HepG2 (cell line): ENCODE data around the gene BCL2L1. TPM values are rescaled to one million over a fixed set of nuclear protein-coding genes. Genes with fewer than 3 reads are reported as not detected.

Source experiments
- ATAC-seq: fragments of 200-7000 bp; cut with Tn5 transposase; 3 replicates; pipeline ENCODE4 v1.9.1; 2020; ENCODE audit warnings: mild to moderate bottlenecking, moderate library complexity
- BruUV-seq: library from RNA; stranded (reverse); fragments of 400-500 nt; replicated peaks from 2 replicates; lab custom pipeline; 2021; lab: Mats Ljungman, UMichigan
- CTCF ChIA-PET: fragments of 300-600 bp; formaldehyde crosslinking; extraction: SDS; loops from one replicate; lab custom pipeline; 2021; ENCODE audit warnings: low total read pairs, inconsistent platforms, low intra/inter-chr PET ratio; lab: Yijun Ruan, JAX
- POLR2A ChIA-PET: fragments of 350-600 bp; sonication (Branson Sonifier 250); formaldehyde crosslinking; loops from one replicate; lab custom pipeline; 2020; ENCODE audit warnings: antibody characterized with exemption, inconsistent platforms; lab: Yijun Ruan, JAX
- DNase-seq: peaks from one replicate; pipeline ENCODE4 v3.0.0-alpha.2; 2015; ENCODE audit warnings: low spot score
- FAIRE-seq: peaks from 3 replicates; lab custom pipeline; 2011; peaks lifted over from hg19 to GRCh38; lab: Jason Lieb, UNC
- H2AFZ ChIP-seq: one replicate; pipeline ENCODE4 v1.6.1; 2011; ENCODE audit warnings: low read length, inconsistent platforms
- H3K27ac ChIP-seq: fragments of 300-600 bp; 3 replicates; pipeline ENCODE4 v1.8.0; 2011; ENCODE audit warnings: mixed run types, mild to moderate bottlenecking, mixed read lengths, low read length, inconsistent platforms; ENCODE audit not compliant: insufficient read depth; ENCODE audit errors: extremely low read length
- H3K27me3 ChIP-seq, 2 experiments: fragments of 200-600 bp in 1 of 2; 2 replicates in 1 of 2; 3 replicates in 1 of 2; pipeline versions ENCODE4 v1.6.0 to v1.8.0; 2011; ENCODE audit warnings: low read length in 2 of 2, mild to moderate bottlenecking in 2 of 2, moderate library complexity in 2 of 2, inconsistent platforms in 1 of 2; ENCODE audit not compliant: insufficient read depth in 2 of 2, control insufficient read depth in 1 of 2
- H3K36me3 ChIP-seq, 2 experiments: fragments of 200-600 bp in 1 of 2; replicated peaks in 1 of 2; 2 replicates in 1 of 2; 3 replicates in 1 of 2; pipeline versions ENCODE4 v1.5.1 to v1.8.0; 2011; ENCODE audit warnings: low read length in 2 of 2, inconsistent platforms in 1 of 2; ENCODE audit not compliant: insufficient read depth in 2 of 2, control insufficient read depth in 1 of 2
- H3K4me1 ChIP-seq: 2 replicates; pipeline ENCODE4 v1.5.1; 2012; ENCODE audit warnings: low read length, inconsistent platforms; ENCODE audit not compliant: insufficient read depth
- H3K4me2 ChIP-seq: 2 replicates; pipeline ENCODE4 v1.6.0; 2011; ENCODE audit warnings: low read depth, low read length, inconsistent platforms
- H3K4me3 ChIP-seq, 3 experiments: fragments of 200-600 bp in 1 of 3; sonication (generic), shearing (Covaris generic) in 1 of 3; replicated peaks in 1 of 3; 2 replicates each; pipeline ENCODE4 v1.5.1; 2011 to 2016; ENCODE audit warnings: low read length in 3 of 3, inconsistent platforms in 2 of 3, low read depth in 2 of 3, mild to moderate bottlenecking in 2 of 3, control low read depth in 1 of 3, mixed read lengths in 1 of 3; ENCODE audit not compliant: insufficient read depth in 1 of 3
- H3K79me2 ChIP-seq: one replicate; pipeline ENCODE4 v1.6.1; 2011; ENCODE audit warnings: low read length, inconsistent platforms; ENCODE audit not compliant: insufficient read depth
- H3K9ac ChIP-seq: 2 replicates; pipeline ENCODE4 v1.6.0; 2011; ENCODE audit warnings: mild to moderate bottlenecking, low read depth, low read length, inconsistent platforms; ENCODE audit not compliant: insufficient read depth
- H3K9me3 ChIP-seq: 2 replicates; pipeline ENCODE4 v1.5.1; 2012; ENCODE audit warnings: mild to moderate bottlenecking, low read length
- H4K20me1 ChIP-seq: 2 replicates; pipeline ENCODE4 v1.6.0; 2011; ENCODE audit warnings: inconsistent platforms, mild to moderate bottlenecking, low read length, moderate library complexity; ENCODE audit not compliant: insufficient read depth
- ATF7 ChIP-seq, 2 experiments: fragments of 450-650 bp in 1 of 2; sonication (generic) in 1 of 2; formaldehyde crosslinking in 1 of 2; IDR thresholded peaks; 2 replicates each; pipeline versions ENCODE4 v1.4.0 to v1.6.1; 2016 to 2020; ENCODE audit warnings: antibody characterized with exemption in 1 of 2, mild to moderate bottlenecking in 1 of 2, missing genetic modification reagents in 1 of 2
- BATF2 ChIP-seq: sonication (generic); formaldehyde crosslinking; IDR thresholded peaks from 2 replicates; pipeline ENCODE4 v1.8.0; 2022; ENCODE audit warnings: mild to moderate bottlenecking, missing genetic modification reagents, moderate library complexity
- CHD4 ChIP-seq: fragments of 200-600 bp; sonication (generic); IDR thresholded peaks from 2 replicates; pipeline ENCODE4 v1.7.0; 2017; ENCODE audit warnings: mild to moderate bottlenecking, low read length, borderline replicate concordance
- DR1 ChIP-seq: sonication (generic); formaldehyde crosslinking; IDR thresholded peaks from 2 replicates; pipeline ENCODE4 v1.8.0; 2021; ENCODE audit warnings: mild to moderate bottlenecking, missing genetic modification reagents, inconsistent platforms
- FOSL2 ChIP-seq: sonication (generic); formaldehyde crosslinking; IDR thresholded peaks from 2 replicates; pipeline ENCODE4 v1.4.0; 2020; ENCODE audit warnings: missing genetic modification reagents
- KLF11 ChIP-seq: IDR thresholded peaks from 2 replicates; pipeline ENCODE4 v1.6.1; 2016; ENCODE audit warnings: missing compliant biosample characterization
- MNT ChIP-seq: fragments of 450-650 bp; IDR thresholded peaks from 2 replicates; pipeline ENCODE4 v1.6.1; 2016
- MXD3 ChIP-seq: IDR thresholded peaks from 2 replicates; pipeline ENCODE4 v1.6.1; 2016; ENCODE audit warnings: mild to moderate bottlenecking, missing biosample characterization, missing genetic modification reagents
- NFRKB ChIP-seq: fragments of 450-650 bp; IDR thresholded peaks from 2 replicates; pipeline ENCODE4 v1.6.1; 2017
- NR1H2 ChIP-seq: sonication (generic); formaldehyde crosslinking; IDR thresholded peaks from 2 replicates; pipeline ENCODE4 v1.8.1; 2022; ENCODE audit warnings: low read depth, missing genetic modification reagents, borderline replicate concordance
- NR2F6 ChIP-seq, 2 experiments: IDR thresholded peaks; 2 replicates each; pipeline ENCODE4 v1.6.1; 2016; ENCODE audit warnings: antibody characterized with exemption in 1 of 2, mild to moderate bottlenecking in 1 of 2
- PCBP1 ChIP-seq: fragments of 200-400 bp; formaldehyde crosslinking; IDR thresholded peaks from 2 replicates; pipeline ENCODE4 v1.6.1; 2017; ENCODE audit warnings: mild to moderate bottlenecking, low read depth, low read length, borderline replicate concordance
- SAFB2 ChIP-seq: sonication (generic); formaldehyde crosslinking; IDR thresholded peaks from 2 replicates; pipeline ENCODE4 v1.5.1; 2020; ENCODE audit warnings: missing genetic modification reagents, low read depth, mild to moderate bottlenecking, borderline replicate concordance
- TIGD3 ChIP-seq: sonication (generic); formaldehyde crosslinking; IDR thresholded peaks from 2 replicates; pipeline ENCODE4 v1.5.1; 2020; ENCODE audit warnings: mild to moderate bottlenecking, missing genetic modification reagents, borderline replicate concordance
- ZMYM2 ChIP-seq: sonication (generic); formaldehyde crosslinking; IDR thresholded peaks from 2 replicates; pipeline ENCODE4 v1.8.0; 2022; ENCODE audit warnings: mild to moderate bottlenecking, missing genetic modification reagents
- ZNF124 ChIP-seq: sonication (generic); formaldehyde crosslinking; IDR thresholded peaks from 2 replicates; pipeline ENCODE4 v1.4.0; 2020; ENCODE audit warnings: missing genetic modification reagents
- ZNF20 ChIP-seq: sonication (generic); formaldehyde crosslinking; IDR thresholded peaks from 2 replicates; pipeline ENCODE4 v1.4.0; 2020; ENCODE audit warnings: mild to moderate bottlenecking, moderate library complexity, missing genetic modification reagents
- ZNF280B ChIP-seq: sonication (generic); formaldehyde crosslinking; IDR thresholded peaks from 2 replicates; pipeline ENCODE4 v1.5.0; 2020; ENCODE audit warnings: missing genetic modification reagents, mild to moderate bottlenecking, borderline replicate concordance
- ZNF335 ChIP-seq: sonication (generic); formaldehyde crosslinking; IDR thresholded peaks from 2 replicates; pipeline ENCODE4 v1.4.0; 2020; ENCODE audit warnings: missing genetic modification reagents
- ZNF709 ChIP-seq: sonication (generic); formaldehyde crosslinking; IDR thresholded peaks from 2 replicates; pipeline ENCODE4 v1.5.0; 2020; ENCODE audit warnings: mild to moderate bottlenecking, missing genetic modification reagents
- WGBS: methylation state at CpG from one replicate; pipeline ENCODE4 v1.1.6; 2017; ENCODE audit warnings: low lambda C conversion rate; 5-methylcytosine and 5-hydroxymethylcytosine counted together
- in situ Hi-C: cut with HindIII; loops from 2 replicates; pipeline ENCODE4 v1.10.0; 2017; ENCODE audit warnings: low pct_unique_long_range_greater_than_20kb; ENCODE audit not compliant: extremely low pct_ligation_motif_present
- intact Hi-C: fragments of 100-400 bp; cut with micrococcal nuclease; formaldehyde crosslinking; loops from one replicate; pipeline ENCODE4 v1.10.0; 2022; ENCODE audit not compliant: unreplicated experiment
- polyA plus RNA-seq, 8 experiments: library from polyadenylated mRNA; depleted of rRNA in 3 of 8; stranded (reverse) in 7 of 8; unstranded in 1 of 8; fragments of >200 nt; fragmentation: Illumina TruSeq in 4 of 8; extraction: Trizol in 4 of 8; gene quantifications; 2 replicates each; pipeline versions ENCODE4 v1.2.1 to v1.2.3, GENCODE V29; 2011 to 2016; ENCODE audit warnings: low read depth in 4 of 8, missing spikeins in 1 of 8, mixed read lengths in 1 of 8; ENCODE audit not compliant: insufficient read depth in 1 of 8
- total RNA-seq, 5 experiments: library from RNA; depleted of rRNA; stranded (reverse); fragments of >200 nt; fragmentation: Illumina TruSeq; extraction: Trizol; gene quantifications; 2 replicates each; pipeline ENCODE4 v1.2.3, GENCODE V29; 2016; ENCODE audit warnings: low read depth in 1 of 5

BCL2L1 gene
- total and polyA plus RNA-seq, 2 of the 13 experiments (the other 11 are each of a cell fraction or from before 2014, with no cell fraction given): 164 to 258 TPM

GRCh38 chr20:31740208-31740607, 17.5 kb upstream of the BCL2L1 start:
- in situ Hi-C loops: no loop called here
- Histone ChIP-seq H3K27ac (peak overlapping the region; percentile 84), H3K9me3 (no peaks in the 10 kb centered on the region), H3K79me2 (peaks cover 66% of the 10 kb centered on the region), H4K20me1 (no peaks in the 10 kb centered on the region), H3K9ac (peak overlapping the region; percentile 90), H3K4me2 (peak overlapping the region; percentile 93), H3K27me3 (peaks cover 0 to 3% of the 10 kb centered on the region in 2 experiments; a peak in 2 of 5 replicates), H3K36me3 (peaks cover 2 to 15% of the 10 kb centered on the region in 2 experiments; a peak in 3 of 5 replicates), H3K4me3 (peak overlapping the region; percentile 90 to 97 (median 93)), H2AFZ (peak overlapping the region; percentile 33), H3K4me1 (peaks cover 41% of the 10 kb centered on the region)
- POLR2A ChIA-PET: interaction anchor here (0.7 to 3.2 kb wide), 6 partner anchors 13 to 132 kb away, joined by 3 to 34 read pairs (median 8); no protein-coding TSS in a partner anchor
- ATAC-seq (no peak), FAIRE-seq (no peak), DNase-seq (no peak)
- WGBS: 0% methylated on average over 1 of the region's 1 CpG
- intact Hi-C loops: no loop called here
- CTCF ChIA-PET: no interaction called here
- BruUV-seq: no TSS peak
- TF ChIP-seq ATF7 (IDR thresholded peaks at IDR 0.05) (no peak), ATF7 (CRISPR knock-in tag; IDR thresholded peaks at IDR 0.05) (no peak), MNT (no peak), MXD3 (no peak), ZNF124 (CRISPR knock-in tag) (0 out of 2 replicates have a peak, but pooled peaks have one; percentile 58), BATF2 (CRISPR knock-in tag) (no peak), ZNF335 (CRISPR knock-in tag) (peak; percentile 27; the same call in 1 of the 2 replicates), CHD4 (no peak), ZNF280B (CRISPR knock-in tag) (no peak), ZNF709 (no peak), FOSL2 (CRISPR knock-in tag) (peak; percentile 36; the same call in 1 of the 2 replicates), KLF11 (CRISPR knock-in tag) (0 out of 2 replicates have a peak, but pooled peaks have one; percentile 27), NR2F6 (IDR thresholded peaks at IDR 0.05) (no peak), NR2F6 (CRISPR knock-in tag; IDR thresholded peaks at IDR 0.05) (0 out of 2 replicates have a peak, but pooled peaks have one; percentile 5), ZMYM2 (CRISPR knock-in tag) (no peak), NR1H2 (CRISPR knock-in tag) (no peak), TIGD3 (0 out of 2 replicates have a peak, but pooled peaks have one; percentile 72), PCBP1 (no peak), DR1 (CRISPR knock-in tag) (no peak), SAFB2 (no peak), ZNF20 (CRISPR knock-in tag) (0 out of 2 replicates have a peak, but pooled peaks have one; percentile 61), NFRKB (no peak)
